Gastrocnemius medialis (tissue), 4 donors: Measurements from ENCODE around the gene OR5H14.

Source experiments
- POLR2A ChIP-seq, 2 donors: fragments of 450-650 bp; IDR thresholded peaks; one replicate each; pipeline ENCODE4 v1.6.1; 2017; ENCODE audit warnings: antibody characterized with exemption in 2 of 2, mild to moderate bottlenecking in 2 of 2, moderate library complexity in 2 of 2
- TF ChIP-seq, protein P1 (sequence below), 5 experiments: fragments of 450-650 bp in 3 of 5; fragments of 200-600 bp in 2 of 5; sonication (generic) in 2 of 5; IDR thresholded peaks in 4 of 5; conservative IDR thresholded peaks in 1 of 5; 1 replicate in 4 of 5; 2 replicates in 1 of 5; pipeline ENCODE4 v1.5.1; 2016 to 2019; ENCODE audit warnings: antibody characterized with exemption in 5 of 5, mild to moderate bottlenecking in 3 of 5, moderate library complexity in 3 of 5

DNA sequence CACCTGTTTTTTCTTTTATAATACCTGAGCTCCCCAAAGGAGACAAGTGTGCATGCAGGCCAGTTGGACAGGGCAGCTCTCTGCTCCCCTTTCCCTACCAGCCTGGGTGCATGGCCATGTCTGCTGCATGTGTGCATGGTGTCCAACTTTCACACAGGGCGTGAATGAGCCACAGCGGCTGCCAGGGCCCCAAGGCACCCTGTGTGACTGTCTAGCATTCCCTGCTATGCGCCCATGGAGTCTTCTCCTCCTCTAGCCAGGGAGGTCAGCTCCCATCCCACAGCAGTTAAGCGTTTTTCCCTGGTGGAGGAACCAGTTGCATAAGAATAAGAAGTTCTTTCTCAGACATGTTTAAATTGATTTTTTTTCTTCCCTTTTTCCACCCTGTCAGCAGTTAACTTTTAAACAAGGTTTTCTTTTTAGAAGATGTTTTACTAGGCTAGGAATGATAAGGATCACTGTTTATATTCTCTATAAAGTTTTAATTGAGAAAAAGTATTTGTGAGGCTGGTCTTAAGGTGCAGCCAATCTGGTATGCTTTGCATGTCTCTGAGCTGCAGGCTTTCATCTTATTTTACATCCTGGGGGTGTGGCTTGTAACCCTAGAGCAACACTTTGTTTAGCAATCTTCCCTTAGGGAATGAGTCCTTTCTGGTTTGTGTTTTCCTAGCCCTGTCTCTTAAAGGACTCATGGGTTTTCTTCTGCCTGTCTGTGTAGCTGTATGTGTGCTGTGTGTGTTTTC, 37.3 kb upstream of the OR5H14 start:
- TF ChIP-seq, protein P1, sequence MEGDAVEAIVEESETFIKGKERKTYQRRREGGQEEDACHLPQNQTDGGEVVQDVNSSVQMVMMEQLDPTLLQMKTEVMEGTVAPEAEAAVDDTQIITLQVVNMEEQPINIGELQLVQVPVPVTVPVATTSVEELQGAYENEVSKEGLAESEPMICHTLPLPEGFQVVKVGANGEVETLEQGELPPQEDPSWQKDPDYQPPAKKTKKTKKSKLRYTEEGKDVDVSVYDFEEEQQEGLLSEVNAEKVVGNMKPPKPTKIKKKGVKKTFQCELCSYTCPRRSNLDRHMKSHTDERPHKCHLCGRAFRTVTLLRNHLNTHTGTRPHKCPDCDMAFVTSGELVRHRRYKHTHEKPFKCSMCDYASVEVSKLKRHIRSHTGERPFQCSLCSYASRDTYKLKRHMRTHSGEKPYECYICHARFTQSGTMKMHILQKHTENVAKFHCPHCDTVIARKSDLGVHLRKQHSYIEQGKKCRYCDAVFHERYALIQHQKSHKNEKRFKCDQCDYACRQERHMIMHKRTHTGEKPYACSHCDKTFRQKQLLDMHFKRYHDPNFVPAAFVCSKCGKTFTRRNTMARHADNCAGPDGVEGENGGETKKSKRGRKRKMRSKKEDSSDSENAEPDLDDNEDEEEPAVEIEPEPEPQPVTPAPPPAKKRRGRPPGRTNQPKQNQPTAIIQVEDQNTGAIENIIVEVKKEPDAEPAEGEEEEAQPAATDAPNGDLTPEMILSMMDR (IDR thresholded peaks at IDR 0.05 in 4 of 5, conservative IDR thresholded peaks at IDR 0.05 in 1 of 5): no peak
- no peak for TF ChIP-seq POLR2A (IDR thresholded peaks at IDR 0.05)
